IMR-90 (cell line): ENCODE data around the gene LENG1.

Source experiments
- CTCF ChIP-seq: conservative IDR thresholded peaks from 2 replicates; pipeline ENCODE4 v1.5.1; 2012; ENCODE audit warnings: mild to moderate bottlenecking, low read depth, low read length, improper control_type of control experiment
- POLR2A ChIP-seq: IDR thresholded peaks from 2 replicates; pipeline ENCODE4 v1.6.1; 2012; ENCODE audit warnings: mild to moderate bottlenecking, low read depth, low read length

- no peak for TF ChIP-seq POLR2A
- no peak for TF ChIP-seq CTCF
Measured at GRCh38 chr19:54196536-54196935, 37.0 kb upstream of the LENG1 start.
